ENCODE measurements around the gene ATP8B1.

Gene ATP8B1

GRCh38 chr18:57618910-57619309, 184.2 kb downstream of the ATP8B1 start:
- DNase-seq (ENCODE audit: low read depth in 2 of 2), result no peak

DNA sequence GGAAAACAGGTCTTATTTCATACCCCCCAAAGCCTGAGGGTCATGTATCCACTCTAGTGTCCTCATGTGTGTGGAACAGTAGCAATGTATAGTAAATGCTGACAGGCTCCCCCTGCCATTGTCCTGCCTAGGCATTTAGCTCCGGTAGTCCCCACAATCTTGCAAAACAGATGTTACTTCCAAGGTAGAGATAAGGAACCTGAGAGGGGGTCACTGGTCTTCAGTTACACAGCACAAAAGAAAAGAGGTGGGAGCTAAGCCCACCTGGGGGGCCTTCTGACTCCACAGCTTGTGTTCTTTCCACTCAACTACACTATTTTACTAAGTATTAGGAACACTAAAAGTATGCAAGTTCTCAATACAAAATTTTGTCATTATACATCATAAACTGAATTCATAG, 199.2 kb downstream of the ATP8B1 start:
- no peak for DNase-seq (ENCODE audit: low read depth in 2 of 2)

Measured in stimulated activated CD8-positive, alpha-beta memory T cell treated with anti-CD3 and anti-CD28 coated beads, Interleukin-2, amount 100 ng/mL, for 1 hour (primary cell).